Endothelial cell of umbilical vein (primary cell): ENCODE results near the gene OR10D3. TPM values are rescaled to one million over a fixed set of nuclear protein-coding genes. Genes with fewer than 3 reads are reported as not detected.

Experiments
- BruUV-seq: library from RNA; stranded (reverse); fragments of 400-500 nt; replicated peaks from 2 replicates; lab custom pipeline; 2021; lab: Mats Ljungman, UMichigan
- CTCF ChIA-PET: fragments of 300-600, 350-600 bp; sonication (Branson Sonifier 250); formaldehyde crosslinking; loops from one replicate; lab custom pipeline; 2021; ENCODE audit warnings: antibody characterized with exemption, inconsistent platforms; lab: Charles Lee
- POLR2A ChIA-PET: fragments of 300-600, 350-600 bp; sonication (Branson Sonifier 250); formaldehyde crosslinking; loops from one replicate; lab custom pipeline; 2021; ENCODE audit warnings: antibody characterized with exemption, inconsistent platforms; lab: Charles Lee
- DNase-seq: peaks from one replicate; pipeline ENCODE4 v3.0.0-alpha.2; 2011; ENCODE audit warnings: low read depth, low spot score
- FAIRE-seq: peaks from 2 replicates; lab custom pipeline; 2011; peaks lifted over from hg19 to GRCh38; lab: Jason Lieb, UNC
- H2AFZ ChIP-seq: 2 replicates; pipeline ENCODE4 v1.6.0; 2012; ENCODE audit warnings: low read depth, low read length, control low read depth, inconsistent platforms
- H3K27ac ChIP-seq: 2 replicates; pipeline ENCODE4 v1.5.1; 2011; ENCODE audit warnings: low read depth, mild to moderate bottlenecking, control low read depth, low read length, moderate library complexity; ENCODE audit not compliant: insufficient read depth
- H3K27me3 ChIP-seq, 2 experiments: 2 replicates each; pipeline versions ENCODE4 v1.6.0 to v1.6.1; 2011; ENCODE audit warnings: low read length in 2 of 2, mixed read lengths in 1 of 2; ENCODE audit not compliant: control insufficient read depth in 2 of 2, insufficient read depth in 2 of 2
- H3K36me3 ChIP-seq, 2 experiments: 2 replicates in 1 of 2; 3 replicates in 1 of 2; pipeline ENCODE4 v1.5.1; 2011; ENCODE audit warnings: low read length in 2 of 2, mild to moderate bottlenecking in 1 of 2, moderate library complexity in 1 of 2; ENCODE audit not compliant: control insufficient read depth in 2 of 2, insufficient read depth in 2 of 2; ENCODE audit errors: extremely low read depth in 1 of 2
- H3K4me1 ChIP-seq: 3 replicates; pipeline ENCODE4 v1.5.1; 2011; ENCODE audit warnings: mild to moderate bottlenecking, low read length; ENCODE audit not compliant: control insufficient read depth, insufficient read depth; ENCODE audit errors: extremely low read depth
- H3K4me2 ChIP-seq: 2 replicates; pipeline ENCODE4 v1.6.1; 2011; ENCODE audit warnings: low read length, control low read depth, mixed read lengths; ENCODE audit not compliant: insufficient read depth
- H3K4me3 ChIP-seq, 3 experiments: fragments of 200-600 bp in 1 of 3; sonication (generic), shearing (Covaris generic) in 1 of 3; replicated peaks in 1 of 3; 2 replicates each; pipeline ENCODE4 v1.5.1; 2011 to 2016; ENCODE audit warnings: control low read depth in 3 of 3, low read length in 3 of 3, mild to moderate bottlenecking in 2 of 3, inconsistent platforms in 1 of 3, low read depth in 1 of 3, moderate library complexity in 1 of 3; ENCODE audit not compliant: insufficient read depth in 1 of 3
- H3K79me2 ChIP-seq: 2 replicates; pipeline ENCODE4 v1.6.0; 2012; ENCODE audit warnings: low read length, inconsistent platforms; ENCODE audit not compliant: control insufficient read depth, insufficient read depth
- H3K9ac ChIP-seq: replicated peaks from 2 replicates; pipeline ENCODE3; 2011; ENCODE audit warnings: low read length, control low read depth; ENCODE audit not compliant: insufficient read depth; ENCODE audit errors: extremely low read depth
- H3K9me1 ChIP-seq: replicated peaks from 3 replicates; pipeline ENCODE4 v1.6.0; 2011; ENCODE audit warnings: mild to moderate bottlenecking, low read length; ENCODE audit not compliant: control insufficient read depth, insufficient read depth; ENCODE audit errors: extremely low read depth
- H3K9me3 ChIP-seq: replicated peaks from 2 replicates; pipeline ENCODE4 v1.5.1; 2012; ENCODE audit warnings: low read length, inconsistent platforms; ENCODE audit not compliant: control insufficient read depth, insufficient read depth
- H4K20me1 ChIP-seq: replicated peaks from 2 replicates; pipeline ENCODE3; 2011; ENCODE audit warnings: mild to moderate bottlenecking, low read length; ENCODE audit not compliant: control insufficient read depth, insufficient read depth; ENCODE audit errors: extremely low read depth
- EZH2 ChIP-seq: IDR thresholded peaks from 2 replicates; pipeline ENCODE4 v1.6.1; 2012; ENCODE audit warnings: borderline replicate concordance, low read depth, mild to moderate bottlenecking, moderate library complexity, low read length, inconsistent platforms; ENCODE audit not compliant: severe bottlenecking
- FOS ChIP-seq: IDR thresholded peaks from 2 replicates; pipeline ENCODE4 v1.6.1; 2011; ENCODE audit warnings: mild to moderate bottlenecking, low read length, moderate library complexity, borderline replicate concordance; ENCODE audit not compliant: insufficient read depth
- GATA2 ChIP-seq: IDR thresholded peaks from 2 replicates; pipeline ENCODE4 v1.7.0; 2011; ENCODE audit warnings: low read depth, mild to moderate bottlenecking, moderate library complexity, mixed read lengths, low read length; ENCODE audit not compliant: insufficient read length, insufficient read depth
- JUN ChIP-seq: IDR thresholded peaks from 2 replicates; pipeline ENCODE4 v1.6.1; 2011; ENCODE audit warnings: borderline replicate concordance, low read depth; ENCODE audit not compliant: insufficient read length, insufficient read depth
- MYC ChIP-seq: IDR thresholded peaks from one replicate; pipeline ENCODE4 v1.6.1; 2011; ENCODE audit warnings: mild to moderate bottlenecking, low read depth, low read length
- POLR2A ChIP-seq: IDR thresholded peaks from 2 replicates; pipeline ENCODE4 v1.6.1; 2012; ENCODE audit warnings: low read depth, mild to moderate bottlenecking, control low read depth, low read length
- POLR2AphosphoS5 ChIP-seq: IDR thresholded peaks from 2 replicates; pipeline ENCODE4 v1.6.1; 2012; ENCODE audit warnings: low read depth, mild to moderate bottlenecking, control low read depth, low read length, moderate library complexity; ENCODE audit not compliant: insufficient read depth
- dilution Hi-C: fragments of 300-500 bp; cut with MboI; formaldehyde crosslinking; loops from one replicate; pipeline ENCODE4 v1.15.0; 2019; ENCODE audit warnings: low sequenced_read_pairs; ENCODE audit not compliant: extremely low pct_ligation_motif_present
- intact Hi-C: fragments of 100-400 bp; cut with micrococcal nuclease; formaldehyde crosslinking; loops from one replicate; pipeline ENCODE4 v1.10.0; 2022
- polyA plus RNA-seq, 4 experiments: library from polyadenylated mRNA; depleted of rRNA in 3 of 4; stranded (reverse) in 3 of 4; unstranded in 1 of 4; fragments of >200 nt; gene quantifications; 2 replicates each; pipeline versions ENCODE4 v1.2.1 to v1.2.3, GENCODE V29; 2011 to 2012; ENCODE audit warnings: missing spikeins in 1 of 4
- total RNA-seq: library from RNA; stranded (reverse); gene quantifications from 2 replicates; pipeline ENCODE4 v1.2.3, GENCODE V29; 2021
- TF ChIP-seq, protein P1 (sequence below): IDR thresholded peaks from 2 replicates; pipeline ENCODE4 v1.6.1; 2011; ENCODE audit not compliant: insufficient read depth, insufficient read length
- TF ChIP-seq, protein P2 (sequence below), 2 donors: IDR thresholded peaks; 1 replicate in 1 of 2; 2 replicates in 1 of 2; pipeline ENCODE4 v1.5.1; 2011; ENCODE audit warnings: low read length in 2 of 2, mild to moderate bottlenecking in 2 of 2, moderate library complexity in 2 of 2, control low read depth in 1 of 2, inconsistent platforms in 1 of 2, low read depth in 1 of 2; ENCODE audit not compliant: insufficient read depth in 1 of 2; ENCODE audit errors: extremely low read depth in 1 of 2

OR10D3 gene
- total and polyA plus RNA-seq, 2 donors (not counting 3 experiments of a cell fraction or from before 2014, with no cell fraction given) = not detected

DNA sequence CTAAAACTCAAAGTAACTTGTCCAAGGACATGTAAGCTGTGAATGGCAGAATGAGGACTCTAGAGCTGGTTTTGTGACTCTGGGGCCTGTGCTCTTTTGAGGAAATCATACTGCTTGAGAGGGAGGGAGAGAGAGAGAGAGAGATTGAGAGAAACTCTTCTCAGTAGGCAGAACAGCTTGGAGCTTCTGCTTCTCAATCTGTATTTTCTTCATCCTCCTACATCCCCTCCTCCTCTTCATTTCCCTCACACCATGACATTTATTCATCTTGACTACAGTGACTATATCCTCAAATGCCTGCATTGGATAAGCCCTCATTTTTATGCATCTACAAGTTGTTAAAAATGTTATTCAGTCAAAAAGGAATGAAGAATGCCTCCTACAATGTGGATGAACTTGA lies 23.7 kb upstream of the OR10D3 start:
- POLR2A ChIA-PET = no interaction called here
- H3K79me2 ChIP-seq = no peaks in the 10 kb centered on the region
- no peaks in the 10 kb centered on the region for H3K9me3 ChIP-seq
- H3K27ac ChIP-seq = no peak overlapping the region
- H3K9me1 ChIP-seq = no peaks in the 10 kb centered on the region
- dilution Hi-C loops (no loop called here), intact Hi-C loops (no loop called here)
- TF ChIP-seq EZH2 (no peak), FOS (no peak), MYC (no peak), POLR2AphosphoS5 (no peak), GATA2 (no peak), POLR2A (no peak), JUN (no peak)
- TF ChIP-seq, protein P1, sequence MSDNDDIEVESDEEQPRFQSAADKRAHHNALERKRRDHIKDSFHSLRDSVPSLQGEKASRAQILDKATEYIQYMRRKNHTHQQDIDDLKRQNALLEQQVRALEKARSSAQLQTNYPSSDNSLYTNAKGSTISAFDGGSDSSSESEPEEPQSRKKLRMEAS = no peak
- TF ChIP-seq, protein P2, sequence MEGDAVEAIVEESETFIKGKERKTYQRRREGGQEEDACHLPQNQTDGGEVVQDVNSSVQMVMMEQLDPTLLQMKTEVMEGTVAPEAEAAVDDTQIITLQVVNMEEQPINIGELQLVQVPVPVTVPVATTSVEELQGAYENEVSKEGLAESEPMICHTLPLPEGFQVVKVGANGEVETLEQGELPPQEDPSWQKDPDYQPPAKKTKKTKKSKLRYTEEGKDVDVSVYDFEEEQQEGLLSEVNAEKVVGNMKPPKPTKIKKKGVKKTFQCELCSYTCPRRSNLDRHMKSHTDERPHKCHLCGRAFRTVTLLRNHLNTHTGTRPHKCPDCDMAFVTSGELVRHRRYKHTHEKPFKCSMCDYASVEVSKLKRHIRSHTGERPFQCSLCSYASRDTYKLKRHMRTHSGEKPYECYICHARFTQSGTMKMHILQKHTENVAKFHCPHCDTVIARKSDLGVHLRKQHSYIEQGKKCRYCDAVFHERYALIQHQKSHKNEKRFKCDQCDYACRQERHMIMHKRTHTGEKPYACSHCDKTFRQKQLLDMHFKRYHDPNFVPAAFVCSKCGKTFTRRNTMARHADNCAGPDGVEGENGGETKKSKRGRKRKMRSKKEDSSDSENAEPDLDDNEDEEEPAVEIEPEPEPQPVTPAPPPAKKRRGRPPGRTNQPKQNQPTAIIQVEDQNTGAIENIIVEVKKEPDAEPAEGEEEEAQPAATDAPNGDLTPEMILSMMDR (IDR thresholded peaks at IDR 0.05; ENCODE audit: extremely low read depth in 1 of 2, insufficient read depth in 1 of 2, low read depth in 1 of 2, low read length in 2 of 2) = no peak
- H3K9ac ChIP-seq = no peak overlapping the region
- CTCF ChIA-PET = no interaction called here
- H3K4me1 ChIP-seq = no peaks in the 10 kb centered on the region
- no peak overlapping the region for H2AFZ ChIP-seq
- BruUV-seq = no TSS peak
- no peak overlapping the region for H3K4me2 ChIP-seq
- DNase-seq (no peak), FAIRE-seq (no peak)
- peaks cover 0 to 6% of the 10 kb centered on the region in 2 experiments for H3K27me3 ChIP-seq
- no peak overlapping the region for H3K4me3 ChIP-seq
- H4K20me1 ChIP-seq = no peaks in the 10 kb centered on the region
- no peaks in the 10 kb centered on the region for H3K36me3 ChIP-seq
